Measurements from ENCODE around the gene TARS1. TPM values are rescaled to one million over a fixed set of nuclear protein-coding genes. Genes with fewer than 3 reads are reported as not detected.

The TARS1 gene
- polyA plus RNA-seq, 2 of the 4 experiments (the other 2 are of a cell fraction), result 287 to 398 TPM

DNA sequence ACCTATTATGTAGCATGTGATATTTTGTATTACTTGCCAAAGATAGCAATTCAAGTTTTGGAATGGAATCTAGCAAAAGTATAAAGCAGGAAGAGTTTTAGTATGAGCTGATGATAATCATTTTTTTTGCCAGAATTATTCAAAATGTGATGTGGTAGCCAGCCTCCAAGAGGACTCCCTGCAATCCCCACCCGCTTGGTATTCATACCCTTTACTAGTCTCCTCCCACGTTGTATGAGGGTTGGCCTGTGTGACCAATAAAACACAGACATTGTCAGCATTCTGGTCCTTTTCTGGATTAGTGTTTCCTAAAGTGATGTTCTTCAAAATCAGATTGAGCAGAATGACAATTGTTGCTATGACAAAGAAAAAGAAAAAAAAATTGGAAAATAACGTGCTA is 63.8 kb downstream of the TARS1 start:
- POLR2A ChIA-PET, result no interaction called here

DNA sequence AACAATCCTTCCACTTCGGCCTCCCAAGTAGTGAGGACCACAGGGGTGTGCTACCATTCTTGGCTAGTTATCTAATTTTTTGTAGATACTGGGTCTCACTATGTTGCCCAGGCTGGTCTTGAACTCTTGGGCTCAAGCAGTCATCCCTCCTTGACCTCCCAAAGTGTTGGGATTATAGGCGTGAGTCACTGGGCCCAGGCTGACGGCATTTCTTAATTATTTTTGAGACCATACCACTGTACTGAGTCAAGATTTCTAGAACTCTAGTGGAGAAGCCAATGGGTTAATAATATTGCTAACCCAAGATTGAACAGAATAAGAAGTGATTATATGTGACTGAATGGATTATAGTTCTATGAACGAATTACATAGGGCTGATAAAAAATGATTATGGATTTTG is 66.7 kb downstream of the TARS1 start:
- ATAC-seq (no peak), FAIRE-seq (no peak), DNase-seq (ENCODE audit: low read depth in 1 of 2, low spot score in 1 of 2) (no peak)
- H3K9me3 ChIP-seq, result no peaks in the 10 kb centered on the region
- ChIA-PET CTCF (no interaction called here), POLR2A (no interaction called here)
- no peak overlapping the region for H3K4me3 ChIP-seq
- 48% methylated on average over 4 of the region's 4 CpGs for WGBS (ENCODE audit: missing lambda C conversion rate)
- H3K27ac ChIP-seq, result no peak overlapping the region
- TF ChIP-seq RNF2 (IDR thresholded peaks at IDR 0.05; ENCODE audit: borderline replicate concordance, low read depth) (no peak), CBX8 (IDR thresholded peaks at IDR 0.05) (no peak), FOSB (CRISPR knock-in tag; IDR thresholded peaks at IDR 0.05) (no peak), POLR2A (IDR thresholded peaks at IDR 0.05; ENCODE audit: low read length) (no peak), EHMT2 (IDR thresholded peaks at IDR 0.05; ENCODE audit: low read depth) (no peak), SREBF2 (IDR thresholded peaks at IDR 0.05) (no peak), FOSL2 (IDR thresholded peaks at IDR 0.05) (no peak), FOSL2 (CRISPR knock-in tag; IDR thresholded peaks at IDR 0.05) (no peak)
- TF ChIP-seq, protein P1, sequence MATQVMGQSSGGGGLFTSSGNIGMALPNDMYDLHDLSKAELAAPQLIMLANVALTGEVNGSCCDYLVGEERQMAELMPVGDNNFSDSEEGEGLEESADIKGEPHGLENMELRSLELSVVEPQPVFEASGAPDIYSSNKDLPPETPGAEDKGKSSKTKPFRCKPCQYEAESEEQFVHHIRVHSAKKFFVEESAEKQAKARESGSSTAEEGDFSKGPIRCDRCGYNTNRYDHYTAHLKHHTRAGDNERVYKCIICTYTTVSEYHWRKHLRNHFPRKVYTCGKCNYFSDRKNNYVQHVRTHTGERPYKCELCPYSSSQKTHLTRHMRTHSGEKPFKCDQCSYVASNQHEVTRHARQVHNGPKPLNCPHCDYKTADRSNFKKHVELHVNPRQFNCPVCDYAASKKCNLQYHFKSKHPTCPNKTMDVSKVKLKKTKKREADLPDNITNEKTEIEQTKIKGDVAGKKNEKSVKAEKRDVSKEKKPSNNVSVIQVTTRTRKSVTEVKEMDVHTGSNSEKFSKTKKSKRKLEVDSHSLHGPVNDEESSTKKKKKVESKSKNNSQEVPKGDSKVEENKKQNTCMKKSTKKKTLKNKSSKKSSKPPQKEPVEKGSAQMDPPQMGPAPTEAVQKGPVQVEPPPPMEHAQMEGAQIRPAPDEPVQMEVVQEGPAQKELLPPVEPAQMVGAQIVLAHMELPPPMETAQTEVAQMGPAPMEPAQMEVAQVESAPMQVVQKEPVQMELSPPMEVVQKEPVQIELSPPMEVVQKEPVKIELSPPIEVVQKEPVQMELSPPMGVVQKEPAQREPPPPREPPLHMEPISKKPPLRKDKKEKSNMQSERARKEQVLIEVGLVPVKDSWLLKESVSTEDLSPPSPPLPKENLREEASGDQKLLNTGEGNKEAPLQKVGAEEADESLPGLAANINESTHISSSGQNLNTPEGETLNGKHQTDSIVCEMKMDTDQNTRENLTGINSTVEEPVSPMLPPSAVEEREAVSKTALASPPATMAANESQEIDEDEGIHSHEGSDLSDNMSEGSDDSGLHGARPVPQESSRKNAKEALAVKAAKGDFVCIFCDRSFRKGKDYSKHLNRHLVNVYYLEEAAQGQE (IDR thresholded peaks at IDR 0.05), result no peak
- TF ChIP-seq, protein P2, sequence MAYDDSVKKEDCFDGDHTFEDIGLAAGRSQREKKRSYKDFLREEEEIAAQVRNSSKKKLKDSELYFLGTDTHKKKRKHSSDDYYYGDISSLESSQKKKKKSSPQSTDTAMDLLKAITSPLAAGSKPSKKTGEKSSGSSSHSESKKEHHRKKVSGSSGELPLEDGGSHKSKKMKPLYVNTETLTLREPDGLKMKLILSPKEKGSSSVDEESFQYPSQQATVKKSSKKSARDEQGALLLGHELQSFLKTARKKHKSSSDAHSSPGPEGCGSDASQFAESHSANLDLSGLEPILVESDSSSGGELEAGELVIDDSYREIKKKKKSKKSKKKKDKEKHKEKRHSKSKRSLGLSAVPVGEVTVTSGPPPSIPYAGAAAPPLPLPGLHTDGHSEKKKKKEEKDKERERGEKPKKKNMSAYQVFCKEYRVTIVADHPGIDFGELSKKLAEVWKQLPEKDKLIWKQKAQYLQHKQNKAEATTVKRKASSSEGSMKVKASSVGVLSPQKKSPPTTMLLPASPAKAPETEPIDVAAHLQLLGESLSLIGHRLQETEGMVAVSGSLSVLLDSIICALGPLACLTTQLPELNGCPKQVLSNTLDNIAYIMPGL (CRISPR knock-in tag; IDR thresholded peaks at IDR 0.05; ENCODE audit: borderline replicate concordance), result no peak
- TF ChIP-seq, protein P3, sequence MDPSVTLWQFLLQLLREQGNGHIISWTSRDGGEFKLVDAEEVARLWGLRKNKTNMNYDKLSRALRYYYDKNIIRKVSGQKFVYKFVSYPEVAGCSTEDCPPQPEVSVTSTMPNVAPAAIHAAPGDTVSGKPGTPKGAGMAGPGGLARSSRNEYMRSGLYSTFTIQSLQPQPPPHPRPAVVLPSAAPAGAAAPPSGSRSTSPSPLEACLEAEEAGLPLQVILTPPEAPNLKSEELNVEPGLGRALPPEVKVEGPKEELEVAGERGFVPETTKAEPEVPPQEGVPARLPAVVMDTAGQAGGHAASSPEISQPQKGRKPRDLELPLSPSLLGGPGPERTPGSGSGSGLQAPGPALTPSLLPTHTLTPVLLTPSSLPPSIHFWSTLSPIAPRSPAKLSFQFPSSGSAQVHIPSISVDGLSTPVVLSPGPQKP (IDR thresholded peaks at IDR 0.05; ENCODE audit: low read depth, low read length), result no peak
- TF ChIP-seq, protein P4, sequence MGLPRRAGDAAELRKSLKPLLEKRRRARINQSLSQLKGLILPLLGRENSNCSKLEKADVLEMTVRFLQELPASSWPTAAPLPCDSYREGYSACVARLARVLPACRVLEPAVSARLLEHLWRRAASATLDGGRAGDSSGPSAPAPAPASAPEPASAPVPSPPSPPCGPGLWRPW (IDR thresholded peaks at IDR 0.05), result no peak
- no peaks in the 10 kb centered on the region for H3K4me1 ChIP-seq
- no peak overlapping the region for H3K4me2 ChIP-seq

More for the DNA sequence above, 63.8 kb downstream of the TARS1 start:
- 55% methylated on average over 3 of the region's 3 CpGs for WGBS (ENCODE audit: missing lambda C conversion rate)
- TF ChIP-seq, protein P5, sequence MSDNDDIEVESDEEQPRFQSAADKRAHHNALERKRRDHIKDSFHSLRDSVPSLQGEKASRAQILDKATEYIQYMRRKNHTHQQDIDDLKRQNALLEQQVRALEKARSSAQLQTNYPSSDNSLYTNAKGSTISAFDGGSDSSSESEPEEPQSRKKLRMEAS (IDR thresholded peaks at IDR 0.05), result no peak
- TF ChIP-seq MAFK (IDR thresholded peaks at IDR 0.05; ENCODE audit: partially characterized antibody) (no peak), BHLHE40 (IDR thresholded peaks at IDR 0.05; ENCODE audit: low read depth, low read length) (no peak), SREBF2 (IDR thresholded peaks at IDR 0.05) (no peak), CEBPB (IDR thresholded peaks at IDR 0.05) (no peak), POLR2A (IDR thresholded peaks at IDR 0.05; ENCODE audit: low read length) (no peak), NFE2L2 (conservative IDR thresholded peaks at IDR 0.05; ENCODE audit: low read length) (no peak), CBX2 (IDR thresholded peaks at IDR 0.05; ENCODE audit: borderline replicate concordance, low read depth) (no peak), RNF2 (IDR thresholded peaks at IDR 0.05; ENCODE audit: borderline replicate concordance, low read depth) (no peak), NPAS2 (CRISPR knock-in tag; IDR thresholded peaks at IDR 0.05; ENCODE audit: borderline replicate concordance) (no peak), ZSCAN20 (CRISPR knock-in tag; IDR thresholded peaks at IDR 0.05) (no peak), RFX5 (IDR thresholded peaks at IDR 0.05) (no peak), CHD2 (IDR thresholded peaks at IDR 0.05; ENCODE audit: low read length, partially characterized antibody) (no peak), CHD4 (IDR thresholded peaks at IDR 0.05; ENCODE audit: borderline replicate concordance) (no peak)
- TF ChIP-seq, protein P6, sequence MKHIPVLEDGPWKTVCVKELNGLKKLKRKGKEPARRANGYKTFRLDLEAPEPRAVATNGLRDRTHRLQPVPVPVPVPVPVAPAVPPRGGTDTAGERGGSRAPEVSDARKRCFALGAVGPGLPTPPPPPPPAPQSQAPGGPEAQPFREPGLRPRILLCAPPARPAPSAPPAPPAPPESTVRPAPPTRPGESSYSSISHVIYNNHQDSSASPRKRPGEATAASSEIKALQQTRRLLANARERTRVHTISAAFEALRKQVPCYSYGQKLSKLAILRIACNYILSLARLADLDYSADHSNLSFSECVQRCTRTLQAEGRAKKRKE (CRISPR knock-in tag; IDR thresholded peaks at IDR 0.05; ENCODE audit: low read depth), result no peak
- TF ChIP-seq, protein P7, sequence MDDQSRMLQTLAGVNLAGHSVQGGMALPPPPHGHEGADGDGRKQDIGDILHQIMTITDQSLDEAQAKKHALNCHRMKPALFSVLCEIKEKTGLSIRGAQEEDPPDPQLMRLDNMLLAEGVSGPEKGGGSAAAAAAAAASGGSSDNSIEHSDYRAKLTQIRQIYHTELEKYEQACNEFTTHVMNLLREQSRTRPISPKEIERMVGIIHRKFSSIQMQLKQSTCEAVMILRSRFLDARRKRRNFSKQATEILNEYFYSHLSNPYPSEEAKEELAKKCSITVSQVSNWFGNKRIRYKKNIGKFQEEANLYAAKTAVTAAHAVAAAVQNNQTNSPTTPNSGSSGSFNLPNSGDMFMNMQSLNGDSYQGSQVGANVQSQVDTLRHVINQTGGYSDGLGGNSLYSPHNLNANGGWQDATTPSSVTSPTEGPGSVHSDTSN (IDR thresholded peaks at IDR 0.05), result no peak
- TF ChIP-seq, protein P8, sequence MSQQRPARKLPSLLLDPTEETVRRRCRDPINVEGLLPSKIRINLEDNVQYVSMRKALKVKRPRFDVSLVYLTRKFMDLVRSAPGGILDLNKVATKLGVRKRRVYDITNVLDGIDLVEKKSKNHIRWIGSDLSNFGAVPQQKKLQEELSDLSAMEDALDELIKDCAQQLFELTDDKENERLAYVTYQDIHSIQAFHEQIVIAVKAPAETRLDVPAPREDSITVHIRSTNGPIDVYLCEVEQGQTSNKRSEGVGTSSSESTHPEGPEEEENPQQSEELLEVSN (IDR thresholded peaks at IDR 0.05; ENCODE audit: borderline replicate concordance, low read depth), result no peak
- Histone ChIP-seq H3K27ac (no peak overlapping the region), H3K4me3 (no peak overlapping the region), H3K4me2 (no peak overlapping the region), H3K9me3 (no peaks in the 10 kb centered on the region), H3K4me1 (no peaks in the 10 kb centered on the region)
- no peak for ATAC-seq
- FAIRE-seq, result no peak
- DNase-seq (ENCODE audit: low read depth in 1 of 2, low spot score in 1 of 2), result no peak
- CTCF ChIA-PET, result interaction anchor here (1.7 kb wide), 1 partner anchor 9 kb away, joined by 4 read pairs; no protein-coding TSS in a partner anchor

Measured in A549 (cell line).